ENCODE results near the gene ITPKB. TPM values are rescaled to one million over a fixed set of nuclear protein-coding genes. Genes with fewer than 3 reads are reported as not detected.
A peak's percentile ranks its signal among the peaks of the same experiment; 100 is the strongest.
"Not testable (repeated sequence)": the region's sequence is repeated elsewhere in the genome, so short reads cannot be mapped to it uniquely, and the experiment has no call there.

Gene ITPKB
- total and polyA plus RNA-seq, 4 experiments from 2014 or later: 52.2 to 159 (median 104) TPM

GRCh38 chr1:226754793-226755533 is 15.9 kb upstream of the ITPKB start:
- ChIA-PET POLR2A (ENCODE audit: partially characterized antibody) (interaction anchor here (0.7 kb wide), 1 partner anchor 81 kb away, joined by 3 read pairs; no protein-coding TSS in a partner anchor), CTCF (ENCODE audit: partially characterized antibody) (no interaction called here)
- peaks cover 9% of the 10 kb centered on the region for H3K4me1 ChIP-seq (ENCODE audit: insufficient read depth, low read length)
- Mint-ChIP-seq H3K27me3 (no peaks in the 10 kb centered on the region), H3K4me1 (peaks cover 16 to 33% (median 24%) of the 10 kb centered on the region in 4 donors), H3K4me3 (peak overlapping the region in 3 of 8 donors; percentile 34 to 71 (median 37)), H3K27ac (peak overlapping the region in 6 of 7 donors; percentile 3 to 77 (median 44)), H3K9me3 (peaks cover 0 to 2% (median 0%) of the 10 kb centered on the region in 8 donors), H3K36me3 (no peaks in the 10 kb centered on the region)
- DNase-seq: no peak
- H3K36me3 ChIP-seq (ENCODE audit: insufficient read depth, low read length): no peaks in the 10 kb centered on the region
- intact Hi-C loops (cut with micrococcal nuclease): no loop called here
- no peak overlapping the region for H3K27ac ChIP-seq (ENCODE audit: low read depth, low read length)
- H3K27me3 ChIP-seq (ENCODE audit: insufficient read depth, low read length): no peaks in the 10 kb centered on the region
- H3K4me3 ChIP-seq (ENCODE audit: low read length in 2 of 2): no peak overlapping the region
- H3K9me3 ChIP-seq (ENCODE audit: control insufficient read depth in 1 of 2, low read length in 2 of 2): no peaks in the 10 kb centered on the region

- ChIA-PET POLR2A (ENCODE audit: partially characterized antibody) (no interaction called here), CTCF (ENCODE audit: partially characterized antibody) (no interaction called here)
- H3K27ac Mint-ChIP-seq: peak overlapping the region in 1 of 7 donors; percentile 22
Measured at GRCh38 chr1:226754097-226754496, 15.0 kb upstream of the ITPKB start.

GRCh38 chr1:226751703-226752102 is 12.6 kb upstream of the ITPKB start:
- peaks cover 19 to 33% (median 25%) of the 10 kb centered on the region in 4 donors for H3K4me1 Mint-ChIP-seq
- POLR2A ChIA-PET (ENCODE audit: partially characterized antibody): interaction anchor here (1.3 kb wide), 1 partner anchor 12 kb away, joined by 6 read pairs; the partner anchor contains the start of gene ITPKB
- intact Hi-C loops (cut with micrococcal nuclease): no loop called here

More at GRCh38 chr1:226754097-226754496, 15.0 kb upstream of the ITPKB start:
- no peaks in the 10 kb centered on the region for H3K36me3 Mint-ChIP-seq
- H3K4me3 ChIP-seq (ENCODE audit: low read length in 2 of 2): no peak overlapping the region
- H3K4me1 ChIP-seq (ENCODE audit: insufficient read depth, low read length): peaks cover 9% of the 10 kb centered on the region
- no peaks in the 10 kb centered on the region for H3K27me3 Mint-ChIP-seq
- intact Hi-C loops (cut with micrococcal nuclease): no loop called here
- no peak overlapping the region for H3K27ac ChIP-seq (ENCODE audit: low read depth, low read length)
- H3K36me3 ChIP-seq (ENCODE audit: insufficient read depth, low read length): no peaks in the 10 kb centered on the region
- H3K4me1 Mint-ChIP-seq: peaks cover 16 to 33% (median 24%) of the 10 kb centered on the region in 4 donors
- H3K9me3 Mint-ChIP-seq: peaks cover 0 to 2% (median 0%) of the 10 kb centered on the region in 8 donors
- DNase-seq: no peak
- H3K27me3 ChIP-seq (ENCODE audit: insufficient read depth, low read length): no peaks in the 10 kb centered on the region
- no peaks in the 10 kb centered on the region for H3K9me3 ChIP-seq (ENCODE audit: control insufficient read depth in 1 of 2, low read length in 2 of 2)
- no peak overlapping the region for H3K4me3 Mint-ChIP-seq

GRCh38 chr1:226751214-226751613 is 12.1 kb upstream of the ITPKB start:
- peaks cover 9% of the 10 kb centered on the region for H3K4me1 ChIP-seq (ENCODE audit: insufficient read depth, low read length)
- H3K9me3 Mint-ChIP-seq: peaks cover 0 to 3% (median 0%) of the 10 kb centered on the region in 8 donors

More at GRCh38 chr1:226751703-226752102, 12.6 kb upstream of the ITPKB start:
- no peaks in the 10 kb centered on the region for H3K27me3 Mint-ChIP-seq
- no peak for DNase-seq
- H3K9me3 Mint-ChIP-seq: peaks cover 0 to 3% (median 0%) of the 10 kb centered on the region in 8 donors
- no peak overlapping the region for H3K4me3 ChIP-seq (ENCODE audit: low read length in 2 of 2)
- no peak overlapping the region for H3K4me3 Mint-ChIP-seq
- no peaks in the 10 kb centered on the region for H3K36me3 ChIP-seq (ENCODE audit: insufficient read depth, low read length)
- H3K27ac Mint-ChIP-seq: no peak overlapping the region
- H3K27ac ChIP-seq (ENCODE audit: low read depth, low read length): no peak overlapping the region
- H3K36me3 Mint-ChIP-seq: no peaks in the 10 kb centered on the region
- CTCF ChIA-PET (ENCODE audit: partially characterized antibody): no interaction called here
- H3K27me3 ChIP-seq (ENCODE audit: insufficient read depth, low read length): no peaks in the 10 kb centered on the region
- peaks cover 9% of the 10 kb centered on the region for H3K4me1 ChIP-seq (ENCODE audit: insufficient read depth, low read length)
- no peaks in the 10 kb centered on the region for H3K9me3 ChIP-seq (ENCODE audit: control insufficient read depth in 1 of 2, low read length in 2 of 2)

GRCh38 chr1:226749467-226749866 is 10.4 kb upstream of the ITPKB start:
- no peak overlapping the region for H3K27ac ChIP-seq (ENCODE audit: low read depth, low read length)
- Mint-ChIP-seq H3K4me3 (no peak overlapping the region), H3K36me3 (no peaks in the 10 kb centered on the region), H3K27me3 (no peaks in the 10 kb centered on the region), H3K4me1 (peaks cover 8 to 20% (median 17%) of the 10 kb centered on the region in 4 donors), H3K27ac (peak overlapping the region in 1 of 7 donors; percentile 22), H3K9me3 (peaks cover 0 to 3% (median 0%) of the 10 kb centered on the region in 8 donors)
- ChIA-PET CTCF (ENCODE audit: partially characterized antibody) (interaction anchor here (1.1 kb wide), 1 partner anchor 10 kb away, joined by 4 read pairs; the partner anchor contains the start of gene ITPKB), POLR2A (ENCODE audit: partially characterized antibody) (interaction anchor here (0.7 to 1.3 kb wide), 3 partner anchors 10 to 18 kb away, joined by 3 to 7 read pairs (median 3); partner anchors contain the start of gene ITPKB)
- no peaks in the 10 kb centered on the region for H3K36me3 ChIP-seq (ENCODE audit: insufficient read depth, low read length)
- no peak overlapping the region for H3K4me3 ChIP-seq (ENCODE audit: low read length in 2 of 2)
- no peaks in the 10 kb centered on the region for H3K27me3 ChIP-seq (ENCODE audit: insufficient read depth, low read length)
- intact Hi-C loops (cut with micrococcal nuclease): no loop called here
- DNase-seq: no peak
- no peaks in the 10 kb centered on the region for H3K4me1 ChIP-seq (ENCODE audit: insufficient read depth, low read length)
- H3K9me3 ChIP-seq (ENCODE audit: control insufficient read depth in 1 of 2, low read length in 2 of 2): no peaks in the 10 kb centered on the region

More at GRCh38 chr1:226751214-226751613, 12.1 kb upstream of the ITPKB start:
- H3K4me3 ChIP-seq (ENCODE audit: low read length in 2 of 2): no peak overlapping the region
- H3K4me3 Mint-ChIP-seq: no peak overlapping the region
- no peaks in the 10 kb centered on the region for H3K36me3 ChIP-seq (ENCODE audit: insufficient read depth, low read length)
- ChIA-PET CTCF (ENCODE audit: partially characterized antibody) (no interaction called here), POLR2A (ENCODE audit: partially characterized antibody) (interaction anchor here (0.6 kb wide), 1 partner anchor 1522 kb away, joined by 7 read pairs; no protein-coding TSS in a partner anchor)
- H3K27me3 Mint-ChIP-seq: no peaks in the 10 kb centered on the region
- H3K27me3 ChIP-seq (ENCODE audit: insufficient read depth, low read length): no peaks in the 10 kb centered on the region
- no peak overlapping the region for H3K27ac Mint-ChIP-seq
- no peak overlapping the region for H3K27ac ChIP-seq (ENCODE audit: low read depth, low read length)
- no peak for DNase-seq
- intact Hi-C loops (cut with micrococcal nuclease): no loop called here
- H3K4me1 Mint-ChIP-seq: peaks cover 19 to 28% (median 23%) of the 10 kb centered on the region in 4 donors
- no peaks in the 10 kb centered on the region for H3K9me3 ChIP-seq (ENCODE audit: control insufficient read depth in 1 of 2, low read length in 2 of 2)
- H3K36me3 Mint-ChIP-seq: no peaks in the 10 kb centered on the region

- no peak overlapping the region for H3K4me3 ChIP-seq (ENCODE audit: low read length in 2 of 2)
- intact Hi-C loops (cut with micrococcal nuclease): no loop called here
- POLR2A ChIA-PET (ENCODE audit: partially characterized antibody): interaction anchor here (1.3 kb wide), 1 partner anchor 9 kb away, joined by 7 read pairs; the partner anchor contains the start of gene ITPKB
- no peak overlapping the region for H3K27ac ChIP-seq (ENCODE audit: low read depth, low read length)
- no peaks in the 10 kb centered on the region for H3K27me3 Mint-ChIP-seq
- no peaks in the 10 kb centered on the region for H3K36me3 ChIP-seq (ENCODE audit: insufficient read depth, low read length)
- no peaks in the 10 kb centered on the region for H3K9me3 ChIP-seq (ENCODE audit: control insufficient read depth in 1 of 2, low read length in 2 of 2)
- no peaks in the 10 kb centered on the region for H3K36me3 Mint-ChIP-seq
- H3K4me1 ChIP-seq (ENCODE audit: insufficient read depth, low read length): no peaks in the 10 kb centered on the region
- H3K4me3 Mint-ChIP-seq: no peak overlapping the region
- peaks cover 0 to 3% (median 0%) of the 10 kb centered on the region in 8 donors for H3K9me3 Mint-ChIP-seq
- peaks cover 3 to 13% (median 8%) of the 10 kb centered on the region in 4 donors for H3K4me1 Mint-ChIP-seq
- no peak for DNase-seq
- H3K27ac Mint-ChIP-seq: peak overlapping the region in 1 of 7 donors; percentile 69
- CTCF ChIA-PET (ENCODE audit: partially characterized antibody): interaction anchor here (0.7 kb wide), 1 partner anchor 108 kb away, joined by 3 read pairs; no protein-coding TSS in a partner anchor
- H3K27me3 ChIP-seq (ENCODE audit: insufficient read depth, low read length): no peaks in the 10 kb centered on the region
Measured at GRCh38 chr1:226748306-226748705, 9.2 kb upstream of the ITPKB start.

- intact Hi-C loops (cut with micrococcal nuclease); H3K9me3 Mint-ChIP-seq; H3K4me3 Mint-ChIP-seq; H3K36me3 ChIP-seq (ENCODE audit: insufficient read depth, low read length); H3K27me3 Mint-ChIP-seq; H3K27ac Mint-ChIP-seq; POLR2A ChIA-PET (ENCODE audit: partially characterized antibody); H3K4me3 ChIP-seq (ENCODE audit: low read length in 2 of 2); H3K27ac ChIP-seq (ENCODE audit: low read depth, low read length); H3K9me3 ChIP-seq (ENCODE audit: control insufficient read depth in 1 of 2, low read length in 2 of 2); H3K4me1 ChIP-seq (ENCODE audit: insufficient read depth, low read length); H3K27me3 ChIP-seq (ENCODE audit: insufficient read depth, low read length); DNase-seq; H3K36me3 Mint-ChIP-seq: not testable (repeated sequence)
- CTCF ChIA-PET (ENCODE audit: partially characterized antibody): interaction anchor here (0.7 kb wide), 1 partner anchor 107 kb away, joined by 3 read pairs; no protein-coding TSS in a partner anchor
- H3K4me1 Mint-ChIP-seq: peaks cover 3 to 13% (median 11%) of the 10 kb centered on the region in 4 donors
Measured at GRCh38 chr1:226747519-226748263, 8.6 kb upstream of the ITPKB start.
